Stimulated activated CD4-positive, alpha-beta T cell treated with anti-CD3 and anti-CD28 coated beads, Interleukin-4, amount 100 ng/mL, for 1 hour (primary cell): ENCODE measurements around the gene RPS6KA2.

ENCODE experiments used
- DNase-seq: peaks from one replicate; pipeline ENCODE4 v3.0.0-alpha.2; 2020

Gene RPS6KA2

DNA sequence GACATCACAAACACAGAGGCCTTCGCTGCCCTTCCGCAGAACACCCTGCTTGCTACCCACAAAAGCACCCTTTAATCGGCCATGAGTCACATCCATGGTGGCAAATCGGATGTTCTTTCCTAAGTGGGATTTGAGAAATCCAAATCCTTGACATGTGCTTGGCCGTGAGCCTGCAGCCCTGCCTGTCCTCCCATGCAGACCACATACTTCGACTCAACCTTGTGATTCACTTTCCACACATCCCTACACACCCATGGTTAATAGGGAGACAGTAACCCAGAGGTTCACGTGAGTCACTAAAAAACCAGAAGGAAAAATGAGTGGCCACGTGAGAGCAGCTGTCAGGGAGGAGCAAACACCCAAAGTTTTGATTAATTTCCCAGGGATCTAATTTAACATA lies 59.9 kb downstream of the RPS6KA2 start:
- no peak for DNase-seq

DNA sequence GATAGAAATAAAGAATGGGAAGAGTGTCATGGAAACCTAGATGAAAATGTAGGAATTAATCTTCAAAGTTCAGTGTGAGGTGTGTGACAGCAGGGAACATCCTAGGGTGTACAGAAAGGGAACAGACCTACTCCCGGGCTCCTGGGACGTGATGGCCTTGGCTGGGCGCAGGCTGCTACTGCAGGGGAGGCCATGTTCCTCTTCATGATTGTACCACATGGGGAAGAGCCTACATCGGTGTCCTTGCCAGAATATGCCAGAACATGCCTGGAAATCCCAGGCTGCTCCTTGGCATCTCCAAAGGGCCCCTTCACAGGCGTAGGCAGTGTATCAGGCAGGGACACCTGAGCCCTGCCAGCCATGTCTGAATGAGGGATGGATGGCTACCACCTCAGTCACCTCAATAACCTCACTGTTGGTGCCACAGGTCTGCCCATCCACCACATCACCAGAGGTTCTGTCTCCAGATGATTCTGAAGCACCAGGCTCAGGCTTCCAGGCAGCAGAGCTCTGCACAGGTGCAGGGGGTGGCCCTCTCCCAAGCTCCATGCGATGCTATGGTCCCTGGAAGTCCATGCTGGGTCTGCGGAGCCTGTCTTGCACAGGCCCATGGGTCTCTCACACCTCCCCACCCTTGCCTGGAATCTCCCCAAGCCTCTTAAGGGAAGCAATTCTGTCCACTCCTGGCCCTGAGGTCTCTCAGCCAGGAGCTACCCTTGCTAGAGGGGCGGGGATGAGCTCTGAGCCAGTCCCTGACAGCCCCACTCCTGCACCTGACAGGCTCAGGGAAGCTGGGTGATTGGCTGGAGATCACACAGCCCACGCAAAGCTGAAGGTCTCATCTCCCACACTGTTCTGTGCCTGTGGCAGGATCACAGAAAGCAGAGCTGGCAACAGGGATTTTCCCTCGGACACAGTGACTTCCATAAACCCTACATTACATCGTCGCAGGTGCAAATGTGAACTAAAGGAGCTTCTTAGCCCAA lies 60.7 kb downstream of the RPS6KA2 start:
- DNase-seq: no peak

DNA sequence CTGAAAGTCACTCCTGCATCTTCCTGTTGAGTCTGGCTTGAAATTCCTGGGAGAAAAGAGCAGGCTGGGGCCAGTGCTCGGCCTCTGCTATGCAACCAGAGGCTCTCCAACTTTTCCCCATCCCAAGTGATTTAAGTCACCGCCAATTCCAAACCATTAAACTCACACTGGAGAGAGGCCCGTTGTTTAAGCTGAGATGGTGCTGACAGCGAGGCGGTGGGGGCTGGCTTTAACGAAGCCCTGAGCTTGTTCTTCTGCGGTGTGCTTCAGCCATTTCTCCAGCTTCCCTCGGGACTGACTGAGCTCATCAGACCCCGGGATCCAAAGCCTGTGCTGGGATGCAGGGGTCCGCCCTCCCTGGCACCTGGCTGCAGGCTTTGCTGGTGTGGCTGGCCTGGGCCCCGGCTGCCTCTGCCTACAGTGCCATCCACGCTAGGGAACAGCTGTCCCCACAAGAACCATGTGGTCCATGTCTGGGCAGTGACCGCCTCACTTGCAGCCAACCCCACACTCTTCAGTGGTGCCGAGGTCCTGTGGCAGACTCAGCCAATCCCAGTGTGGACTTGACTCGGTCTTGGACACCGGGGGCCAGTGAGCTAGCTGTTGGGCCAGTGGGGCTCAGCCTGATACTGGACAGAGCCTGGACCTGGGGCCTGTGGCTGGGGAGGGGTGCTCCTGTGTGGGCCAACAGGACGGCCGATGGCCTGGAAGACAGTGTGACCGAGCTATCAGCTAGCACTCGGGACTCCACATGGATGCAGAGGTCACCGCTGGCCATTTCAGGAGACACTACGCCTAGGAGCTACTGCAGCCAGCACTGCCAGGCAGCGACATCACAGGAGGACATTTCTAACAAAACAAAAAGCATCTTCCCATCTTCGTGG lies 61.7 kb downstream of the RPS6KA2 start:
- DNase-seq: no peak

DNA sequence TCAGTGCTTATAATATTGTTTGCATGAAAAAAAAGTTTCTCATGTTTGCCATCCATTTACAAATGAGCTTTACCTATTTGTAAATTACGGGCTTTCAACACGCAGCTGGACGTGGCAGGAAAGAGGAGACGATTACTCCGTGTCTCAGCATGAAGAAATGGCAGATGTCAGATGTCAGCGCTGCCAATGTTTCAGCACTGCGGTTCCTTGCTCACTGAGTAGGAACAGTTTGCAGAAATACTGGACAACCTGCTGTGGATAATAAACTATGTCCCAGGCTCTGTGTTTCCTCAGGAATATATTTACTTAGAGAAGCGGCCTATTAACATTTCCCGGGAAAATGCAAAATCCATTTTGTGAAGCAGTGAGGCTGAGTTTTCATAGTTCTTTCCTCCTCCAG lies 63.2 kb downstream of the RPS6KA2 start:
- no peak for DNase-seq

DNA sequence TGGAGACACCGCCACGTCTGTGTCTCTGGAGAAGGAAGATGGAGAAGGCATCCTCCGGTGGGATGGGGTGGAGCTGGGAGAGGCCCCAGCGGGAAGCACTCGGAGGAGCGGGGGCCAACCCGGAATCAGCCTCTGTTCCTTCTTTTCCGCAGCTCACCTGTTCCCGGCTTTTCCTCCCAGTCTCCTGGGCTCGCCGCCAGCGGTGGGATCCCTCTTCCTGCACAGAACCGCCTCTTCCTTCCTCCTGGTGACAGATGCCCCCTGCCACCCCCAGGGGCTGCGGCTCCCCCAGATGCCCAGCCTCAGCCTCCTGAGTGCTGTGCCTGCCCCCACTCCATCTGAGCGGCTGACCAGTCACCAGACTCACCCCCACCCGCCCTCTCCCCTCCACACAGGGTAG lies 63.9 kb downstream of the RPS6KA2 start:
- no peak for DNase-seq

DNA sequence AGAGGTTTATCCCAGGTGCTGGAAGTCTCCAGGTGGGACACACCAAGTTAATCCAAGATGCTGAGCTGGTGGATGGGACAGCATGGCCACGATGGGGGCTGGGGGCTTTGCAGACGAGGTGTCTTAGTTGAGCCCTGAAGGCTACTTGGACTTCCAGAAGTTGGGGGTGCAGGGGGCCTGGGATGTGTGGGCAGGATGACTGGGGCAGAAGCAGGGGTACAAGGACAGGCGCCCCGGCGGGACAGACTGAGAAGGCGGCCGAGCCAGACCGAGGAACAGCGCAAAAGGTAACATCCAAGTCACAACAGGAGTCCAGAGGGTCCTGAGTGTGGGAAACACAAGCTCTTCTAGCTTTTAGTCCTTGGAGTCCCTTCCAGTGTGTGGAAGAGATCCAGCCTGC lies 64.3 kb downstream of the RPS6KA2 start:
- DNase-seq: no peak

DNA sequence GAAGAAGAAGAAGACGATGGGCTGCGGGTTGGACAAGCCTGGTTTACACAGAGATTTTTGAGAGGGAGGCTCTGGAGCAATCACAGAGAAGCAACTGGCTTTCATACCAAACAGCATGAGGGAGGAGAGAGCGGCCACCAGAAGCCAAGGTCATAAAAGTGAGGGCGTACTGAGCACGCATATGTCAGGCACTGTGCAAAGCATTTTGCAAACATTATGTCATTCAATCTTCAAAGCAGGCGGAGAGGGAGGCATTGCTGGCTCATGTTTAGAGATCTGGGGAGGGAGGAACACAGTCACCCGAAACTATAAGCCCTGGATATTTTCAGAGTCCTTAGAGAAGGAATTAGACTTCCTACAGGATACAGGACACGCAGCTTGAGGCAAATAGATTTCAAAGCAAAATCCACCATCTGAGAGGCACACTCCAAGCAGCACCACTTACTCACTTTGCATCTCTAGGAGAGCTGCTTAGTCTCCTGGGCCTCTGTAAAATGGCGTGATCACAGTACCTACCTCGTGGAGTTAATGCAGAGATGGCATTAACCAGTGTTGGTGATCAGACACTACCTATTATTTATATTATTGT lies 65.2 kb downstream of the RPS6KA2 start:
- no peak for DNase-seq

DNA sequence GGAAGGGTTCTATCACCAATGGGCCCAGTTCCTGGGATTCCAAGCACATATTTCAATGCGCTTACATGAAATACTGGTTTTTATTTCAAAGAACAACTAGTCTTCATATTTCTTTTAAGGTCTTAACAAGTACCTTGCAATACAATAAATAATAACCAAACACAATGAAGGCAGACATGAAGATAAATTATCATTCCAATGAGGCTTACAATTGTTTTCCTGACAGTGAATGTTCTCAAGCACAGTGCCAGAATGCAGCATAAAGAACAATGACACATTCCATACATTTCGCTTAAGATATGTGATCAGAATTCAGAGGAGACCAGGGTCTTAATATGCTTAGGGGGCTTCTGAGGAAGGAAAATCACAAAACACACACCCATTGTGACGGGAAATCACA lies 66.8 kb downstream of the RPS6KA2 start:
- no peak for DNase-seq

DNA sequence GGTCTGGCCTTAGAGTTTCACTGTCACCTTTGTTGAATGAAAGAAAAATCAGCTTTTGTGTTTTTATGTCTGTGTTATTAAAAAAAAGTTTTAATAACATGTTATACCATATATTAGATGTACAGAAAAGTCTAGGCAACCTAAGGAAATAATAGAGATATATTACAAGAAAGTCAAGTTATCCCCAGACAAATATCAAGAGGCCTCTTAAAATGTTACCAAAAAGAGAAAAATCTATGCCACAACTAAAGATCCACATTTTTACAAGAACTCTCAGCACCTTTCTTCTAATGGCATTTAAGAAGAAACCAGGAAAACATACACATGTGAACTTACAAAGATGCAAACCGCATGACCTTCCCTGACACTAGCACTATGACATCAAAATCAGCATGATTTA lies 67.4 kb downstream of the RPS6KA2 start:
- DNase-seq: no peak

DNA sequence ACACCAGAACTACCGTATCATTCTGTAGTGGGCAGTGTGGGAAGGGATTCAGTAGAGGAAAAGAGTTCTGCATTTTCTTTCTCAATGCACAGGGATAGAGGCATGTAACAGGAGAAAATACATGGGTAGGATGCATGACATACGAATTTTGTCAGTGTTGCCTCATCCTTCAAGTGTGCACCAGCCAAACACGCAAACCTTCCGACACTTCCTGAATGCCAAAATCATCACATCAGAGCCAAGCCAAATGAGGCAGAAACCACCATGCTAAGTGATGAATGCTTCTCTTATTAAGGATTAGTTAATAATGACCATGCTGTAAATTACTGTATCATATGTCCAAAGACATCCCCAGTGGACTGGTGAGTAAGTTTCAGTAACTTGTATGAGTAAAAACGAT lies 67.8 kb downstream of the RPS6KA2 start:
- no peak for DNase-seq

DNA sequence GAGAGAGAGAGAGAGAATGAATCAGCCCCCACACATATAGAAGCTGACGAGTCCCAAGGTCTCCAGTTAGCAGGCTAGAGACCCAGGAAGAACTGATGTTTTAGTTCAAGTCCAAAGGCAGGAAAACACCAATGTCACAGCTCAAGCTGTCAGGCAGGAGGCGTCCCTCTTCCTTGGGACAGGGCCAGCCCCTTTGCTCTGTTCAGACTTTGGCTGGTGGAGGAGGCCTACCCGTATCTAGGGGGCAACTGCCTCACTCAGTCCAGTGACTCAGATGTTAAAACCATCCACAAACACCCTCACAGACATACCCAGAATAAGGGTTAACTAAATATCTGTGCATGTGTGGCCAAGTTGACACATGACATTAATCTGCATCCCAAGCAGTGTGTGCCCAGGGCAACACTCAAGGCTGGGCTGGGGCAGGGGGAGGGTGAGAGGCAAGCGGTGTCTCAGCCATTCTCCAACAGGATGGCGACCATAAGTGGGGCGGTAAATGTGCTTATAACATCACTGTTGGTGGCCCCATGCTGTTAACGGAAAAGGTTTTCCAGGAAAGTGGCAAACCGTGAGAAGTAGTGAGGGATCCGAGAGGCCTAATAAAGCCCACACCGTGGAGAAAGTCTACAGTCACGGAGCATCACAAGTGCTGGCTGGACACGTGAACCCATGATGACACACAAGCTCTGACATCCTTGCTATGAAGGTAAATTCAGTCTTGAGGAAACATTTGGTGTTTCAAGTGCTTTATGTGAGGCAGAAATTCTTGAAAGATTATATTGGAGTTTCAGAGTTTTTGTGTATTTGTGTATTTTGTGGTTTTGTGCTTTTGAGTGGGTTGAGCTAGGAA lies 68.7 kb downstream of the RPS6KA2 start:
- DNase-seq: no peak

DNA sequence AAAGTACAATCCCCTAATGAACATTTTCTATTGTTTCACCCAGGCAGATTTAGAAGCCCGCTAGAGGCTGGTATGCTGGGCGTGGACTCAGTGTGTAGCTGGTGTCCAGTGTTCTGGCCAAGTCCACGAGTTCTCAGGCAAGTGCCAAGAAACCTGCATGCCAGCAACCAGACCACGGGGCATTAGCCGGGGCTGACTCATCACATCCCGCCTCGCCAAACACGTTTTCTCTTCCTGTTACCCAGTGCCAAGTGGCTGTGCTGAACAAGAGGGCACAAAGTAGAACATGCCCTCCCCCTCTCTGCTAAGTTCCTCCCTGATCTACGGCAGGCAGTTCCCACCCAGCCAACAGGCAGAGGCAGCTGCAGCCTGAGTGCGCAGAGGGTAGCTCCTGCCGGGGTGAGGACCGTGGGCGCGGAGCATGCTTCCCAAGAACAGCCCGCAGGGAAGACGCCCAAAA lies 70.2 kb downstream of the RPS6KA2 start:
- DNase-seq: no peak

DNA sequence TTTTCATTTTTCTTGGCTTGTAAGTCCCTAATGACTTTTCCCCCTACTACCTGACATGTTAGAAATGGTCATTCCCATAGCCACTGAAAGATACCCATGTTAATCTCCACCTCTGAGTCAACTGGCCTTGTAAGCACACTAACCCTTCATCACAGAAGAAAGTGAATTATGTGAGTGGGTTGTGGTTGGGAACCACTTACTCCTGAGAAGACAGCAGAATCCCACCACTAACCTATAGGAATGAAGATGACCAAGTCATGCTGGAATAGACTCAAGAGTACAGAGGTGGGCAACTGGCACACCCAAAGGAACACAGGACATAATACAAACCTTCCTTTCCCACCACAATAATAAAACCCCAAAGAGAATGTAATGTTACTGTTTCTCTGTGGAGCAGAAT lies 70.7 kb downstream of the RPS6KA2 start:
- no peak for DNase-seq

DNA sequence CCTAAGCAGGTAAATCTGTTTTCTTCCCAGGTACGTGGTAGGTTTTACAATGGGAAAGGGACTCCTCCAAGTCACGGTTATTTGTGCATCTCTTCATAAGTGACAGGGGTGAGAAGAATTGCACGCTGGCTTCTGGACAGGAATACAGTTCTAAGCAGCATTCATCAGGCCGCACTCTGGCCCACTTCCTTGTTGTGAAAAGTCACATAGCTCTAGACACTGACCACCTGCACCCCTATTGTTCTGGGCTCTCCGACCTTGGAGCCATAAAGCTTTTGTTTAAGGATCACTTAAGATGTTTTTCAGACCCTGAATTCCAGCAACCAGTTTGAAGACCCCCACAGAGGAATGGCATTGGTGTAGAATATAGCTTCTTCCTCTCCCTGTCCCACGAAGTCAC lies 72.0 kb downstream of the RPS6KA2 start:
- DNase-seq: no peak

DNA sequence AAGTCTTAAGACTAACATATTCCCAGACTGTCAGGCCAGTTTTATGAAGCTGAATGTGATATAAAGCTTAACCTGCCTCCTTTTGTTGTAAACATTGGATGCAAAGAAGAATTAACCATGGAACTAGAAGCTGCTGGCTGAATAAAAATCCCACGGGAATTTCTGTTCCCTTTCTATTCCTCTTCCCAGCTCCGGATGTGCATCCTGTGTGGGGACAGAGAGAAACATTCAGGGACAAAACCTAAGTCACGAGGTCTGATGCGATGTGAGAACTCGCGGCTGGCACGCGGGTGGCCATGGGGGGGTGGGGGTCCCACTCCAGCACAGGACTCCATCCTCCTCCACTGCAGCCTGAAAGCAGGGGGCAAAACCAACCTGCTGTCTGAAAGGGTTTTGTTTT lies 72.7 kb downstream of the RPS6KA2 start:
- no peak for DNase-seq

DNA sequence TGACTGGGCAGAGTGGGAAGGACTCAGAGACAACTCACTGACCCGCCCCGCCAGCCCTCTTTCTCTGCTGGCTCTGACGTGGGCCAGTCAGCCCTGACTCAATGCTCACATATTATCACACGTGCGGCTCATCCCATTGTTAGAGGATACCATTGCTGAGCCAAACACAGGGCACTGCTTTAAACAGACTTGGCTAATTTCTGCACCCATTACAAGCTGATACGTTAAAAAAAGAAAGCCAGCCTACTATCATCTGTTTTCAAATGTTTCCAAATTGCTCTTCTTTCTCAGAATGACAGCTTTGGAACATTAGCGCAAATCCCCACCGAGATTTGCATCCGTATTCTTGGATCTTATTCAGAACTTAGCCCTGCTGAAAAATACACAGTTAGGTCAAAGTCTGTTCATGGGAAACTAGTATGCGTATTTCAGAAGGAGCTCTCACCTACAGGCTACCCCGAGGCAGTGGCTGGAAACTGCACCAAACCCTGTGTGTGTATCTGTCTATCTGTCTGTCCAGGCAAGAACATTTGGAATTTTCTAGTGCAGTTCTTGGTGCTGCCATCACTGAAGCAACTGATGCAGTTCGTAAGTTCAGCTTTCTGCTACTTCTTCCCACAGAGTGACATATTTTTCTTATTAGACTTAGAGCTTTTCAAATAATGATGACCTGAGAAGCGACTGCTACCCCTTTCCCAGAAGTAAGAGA lies 73.3 kb downstream of the RPS6KA2 start:
- DNase-seq: no peak

DNA sequence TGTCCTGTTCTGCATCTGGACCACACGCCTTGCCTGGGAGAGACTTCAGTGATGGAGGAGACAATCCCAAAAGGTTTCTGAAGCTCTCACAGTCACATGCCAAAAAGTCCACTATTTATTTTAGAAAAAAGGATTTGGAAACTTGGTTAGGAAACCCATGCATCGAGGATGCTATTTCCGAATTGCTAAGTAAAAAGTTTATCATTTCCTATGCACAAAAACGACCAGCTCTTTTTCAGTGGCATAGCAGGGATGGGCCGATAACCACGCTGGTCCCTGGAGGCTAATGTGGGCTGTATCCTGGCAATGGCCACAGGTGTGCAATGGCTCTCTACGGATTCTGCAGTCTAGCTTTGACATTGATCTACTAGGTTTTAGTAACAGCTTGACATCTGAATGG lies 74.5 kb downstream of the RPS6KA2 start:
- no peak for DNase-seq

DNA sequence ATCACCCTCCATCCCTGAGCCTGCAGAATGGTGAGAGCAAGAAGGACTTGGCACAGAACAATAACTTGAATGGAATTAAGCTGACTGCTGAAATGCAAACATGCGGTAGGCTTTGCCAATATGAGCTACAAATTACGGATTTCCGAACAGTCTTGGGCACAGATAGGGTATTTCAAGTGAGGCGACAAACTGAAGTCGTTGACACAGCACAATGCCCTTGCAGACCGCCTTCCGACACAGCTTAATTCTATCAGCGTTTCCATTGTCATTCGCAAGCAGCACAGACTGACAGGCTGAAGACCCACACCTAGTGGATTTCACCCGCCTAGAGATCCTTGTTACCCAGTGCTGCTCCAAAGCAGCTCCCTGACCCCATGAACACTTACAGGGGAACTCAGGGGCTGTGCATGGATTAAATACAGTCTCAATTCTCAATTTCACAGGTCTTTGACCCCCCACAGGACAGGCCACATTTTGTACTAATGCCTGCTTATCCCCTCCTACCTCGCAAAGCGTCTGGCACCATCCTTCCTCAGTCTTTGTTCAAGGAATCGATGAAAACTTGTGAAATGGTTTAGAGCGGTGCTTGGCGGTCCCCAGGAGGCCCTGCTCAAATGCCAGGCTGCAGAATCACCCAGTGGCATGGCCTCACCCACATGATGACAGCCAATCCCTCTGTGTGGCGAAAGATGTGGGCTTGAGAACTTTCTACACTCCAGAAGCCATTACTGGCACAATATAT lies 75.1 kb downstream of the RPS6KA2 start:
- no peak for DNase-seq

DNA sequence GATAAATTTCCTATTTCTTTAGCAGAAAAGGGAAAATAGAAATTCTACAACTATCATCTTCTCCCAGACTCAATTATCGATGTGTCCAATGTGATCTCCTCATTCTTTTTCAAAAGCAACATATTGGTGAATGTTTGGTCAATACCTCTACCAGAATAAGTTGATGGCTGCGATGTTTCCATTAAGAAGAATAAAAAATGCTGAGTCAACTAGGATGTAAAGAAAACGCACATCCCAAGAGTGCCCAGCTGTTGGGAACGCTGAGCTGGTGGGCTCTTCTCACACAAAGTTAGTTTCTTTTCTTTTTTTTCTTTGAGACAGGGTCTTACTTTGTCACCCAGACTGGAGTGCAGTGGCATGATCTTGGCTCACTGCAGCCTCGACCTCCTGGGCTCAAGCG lies 80.4 kb downstream of the RPS6KA2 start:
- DNase-seq: no peak

DNA sequence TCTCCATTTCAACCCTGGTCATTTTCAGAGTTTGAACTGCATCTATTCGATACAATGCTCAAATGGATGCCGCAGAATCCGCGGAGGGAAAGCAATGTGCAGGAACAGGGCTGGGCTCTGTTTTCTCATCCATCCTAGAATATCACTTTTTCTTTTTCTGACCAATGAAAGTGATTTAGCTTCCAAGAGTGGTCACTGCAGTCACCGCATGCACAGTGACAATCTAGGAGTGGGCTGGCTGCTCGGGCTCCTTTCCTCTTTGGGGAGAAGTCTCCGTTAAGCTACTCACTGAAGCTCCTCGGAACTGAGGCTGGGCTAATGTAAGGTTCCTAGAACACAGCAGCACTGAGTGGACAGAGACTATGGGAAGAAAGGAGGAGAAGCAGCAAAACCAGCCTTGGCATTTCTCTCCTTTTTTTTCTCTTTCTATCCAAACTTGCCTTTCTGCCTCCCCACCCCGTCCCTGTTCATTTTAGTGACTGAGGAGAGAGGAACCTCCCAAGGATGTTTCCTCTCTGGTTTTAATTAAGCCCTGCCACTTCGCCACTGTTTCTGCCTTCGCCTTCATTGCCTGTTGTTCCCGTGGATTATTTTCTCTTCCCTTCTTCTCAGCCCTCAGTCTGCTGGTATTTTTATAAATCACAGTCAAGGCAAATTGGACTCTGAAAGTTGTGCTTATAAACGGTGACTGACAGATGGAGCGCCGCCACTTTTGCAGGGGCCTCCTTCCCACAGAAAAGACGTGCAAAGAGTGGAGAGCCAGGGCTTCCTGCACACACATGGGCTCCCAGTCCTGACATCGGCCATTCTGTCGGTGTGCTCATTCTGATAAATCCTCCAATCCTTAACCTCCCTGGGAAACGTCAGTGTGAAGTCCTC lies 81.7 kb downstream of the RPS6KA2 start:
- no peak for DNase-seq
